Measurements from ENCODE around the gene FAM43A.

FAM43A gene

GRCh38 chr3:194671900-194672808 lies 13.5 kb upstream of the FAM43A start, which contains the start of gene LSG1:
TSS of gene LSG1 (minus strand) at chr3:194672191. CDS start at chr3:194672162, 29 bp downstream.
- peak; percentile 92 for DNase-seq
- in situ Hi-C loops (cut with HindIII; ENCODE audit: low pct_ligation_motif_present, low sequenced_read_pairs): loop anchor here (25.0 kb wide), 1 partner anchor 440 kb away; no protein-coding TSS in a partner anchor
- TF ChIP-seq CTCF (IDR thresholded peaks at IDR 0.05; ENCODE audit: low read depth, low read length, missing control alignments): no peak
- Histone ChIP-seq H3K27me3 (replicated peaks) (no peaks in the 10 kb centered on the region), H3K27ac (peak within 1 kb of the TSS; percentile 98), H3K4me3 (ENCODE audit: low read depth, low read length) (peak within 1 kb of the TSS; percentile 99), H3K36me3 (replicated peaks) (peaks cover 3% of the 10 kb centered on the region)

GRCh38 chr3:194672876-194673275 lies 12.8 kb upstream of the FAM43A start:
- in situ Hi-C loops (cut with HindIII; ENCODE audit: low pct_ligation_motif_present, low sequenced_read_pairs): loop anchor here (25.0 kb wide), 1 partner anchor 439 kb away; no protein-coding TSS in a partner anchor
- DNase-seq: no peak
- TF ChIP-seq CTCF (IDR thresholded peaks at IDR 0.05; ENCODE audit: low read depth, low read length, missing control alignments): no peak
- H3K36me3 ChIP-seq (replicated peaks): peaks cover 3% of the 10 kb centered on the region
- H3K27ac ChIP-seq: peak overlapping the region; percentile 98
- H3K27me3 ChIP-seq (replicated peaks): no peaks in the 10 kb centered on the region
- peak overlapping the region; percentile 99 for H3K4me3 ChIP-seq (ENCODE audit: low read depth, low read length)

- TF ChIP-seq CTCF (IDR thresholded peaks at IDR 0.05; ENCODE audit: low read depth, low read length, missing control alignments): no peak
- in situ Hi-C loops (cut with HindIII; ENCODE audit: low pct_ligation_motif_present, low sequenced_read_pairs): loop anchor here (25.0 kb wide), 1 partner anchor 439 kb away; no protein-coding TSS in a partner anchor
These were observed 11.9 kb upstream of the FAM43A start for GRCh38 chr3:194673761-194674160.

GRCh38 chr3:194675081-194675640 lies 10.5 kb upstream of the FAM43A start:
- no peaks in the 10 kb centered on the region for H3K36me3 ChIP-seq (replicated peaks)
- TF ChIP-seq CTCF (IDR thresholded peaks at IDR 0.05; ENCODE audit: low read depth, low read length, missing control alignments): no peak
- in situ Hi-C loops (cut with HindIII; ENCODE audit: low pct_ligation_motif_present, low sequenced_read_pairs): no loop called here
- H3K27ac ChIP-seq: no peak overlapping the region
- no peak for DNase-seq
- H3K4me3 ChIP-seq (ENCODE audit: low read depth, low read length): no peak overlapping the region
- H3K27me3 ChIP-seq (replicated peaks): no peaks in the 10 kb centered on the region

More at GRCh38 chr3:194673761-194674160, 11.9 kb upstream of the FAM43A start:
- DNase-seq: no peak
- Histone ChIP-seq H3K27me3 (replicated peaks) (no peaks in the 10 kb centered on the region), H3K27ac (no peak overlapping the region), H3K4me3 (ENCODE audit: low read depth, low read length) (no peak overlapping the region), H3K36me3 (replicated peaks) (peaks cover 3% of the 10 kb centered on the region)

- no peaks in the 10 kb centered on the region for H3K36me3 ChIP-seq (replicated peaks)
- no peak overlapping the region for H3K4me3 ChIP-seq (ENCODE audit: low read depth, low read length)
- TF ChIP-seq CTCF (IDR thresholded peaks at IDR 0.05; ENCODE audit: low read depth, low read length, missing control alignments): no peak
- H3K27ac ChIP-seq: no peak overlapping the region
- H3K27me3 ChIP-seq (replicated peaks): no peaks in the 10 kb centered on the region
- in situ Hi-C loops (cut with HindIII; ENCODE audit: low pct_ligation_motif_present, low sequenced_read_pairs): no loop called here
- DNase-seq: no peak
These were observed 10.0 kb upstream of the FAM43A start for GRCh38 chr3:194675680-194676079.

Measured in brain microvascular endothelial cell (primary cell).